HG03342 (cell line): ENCODE results near the gene ZNF503.
A peak's percentile ranks its signal among the peaks of the same experiment; 100 is the strongest.

Experiments used
- ATAC-seq: cut with Tn5 transposase; IDR thresholded peaks from one replicate; pipeline ENCODE4 v1.9.1; 2021; ENCODE audit warnings: mild to moderate bottlenecking, moderate library complexity; ENCODE audit not compliant: unreplicated experiment

Gene ZNF503

DNA sequence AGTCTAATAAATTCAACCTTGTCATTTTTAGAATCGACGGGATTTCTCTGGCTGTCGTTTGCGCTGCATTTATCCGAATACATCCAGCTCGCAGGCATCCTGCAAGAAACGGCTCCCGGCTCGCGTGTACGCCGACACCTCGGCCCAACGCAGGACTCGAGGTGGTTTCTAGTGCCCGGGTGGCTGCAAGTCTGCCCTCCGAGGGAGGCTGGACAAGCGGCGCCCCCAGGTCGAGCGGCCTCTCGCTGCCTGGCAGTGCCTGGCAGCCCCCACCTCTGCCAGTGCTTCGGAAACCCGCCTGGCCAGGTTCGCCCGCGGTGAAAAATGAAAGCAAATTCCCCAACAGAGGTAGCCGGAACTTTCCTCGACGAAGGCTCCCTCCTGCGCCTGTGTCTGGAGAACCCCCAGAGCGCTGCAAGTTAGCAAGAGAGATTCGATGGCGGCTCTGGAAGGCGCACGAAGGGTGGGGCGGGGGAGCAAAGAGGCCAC, 5.7 kb upstream of the ZNF503 start:
- ATAC-seq: no peak

GRCh38 chr10:75406462-75407223, 5.1 kb upstream of the ZNF503 start:
- no peak for ATAC-seq

DNA sequence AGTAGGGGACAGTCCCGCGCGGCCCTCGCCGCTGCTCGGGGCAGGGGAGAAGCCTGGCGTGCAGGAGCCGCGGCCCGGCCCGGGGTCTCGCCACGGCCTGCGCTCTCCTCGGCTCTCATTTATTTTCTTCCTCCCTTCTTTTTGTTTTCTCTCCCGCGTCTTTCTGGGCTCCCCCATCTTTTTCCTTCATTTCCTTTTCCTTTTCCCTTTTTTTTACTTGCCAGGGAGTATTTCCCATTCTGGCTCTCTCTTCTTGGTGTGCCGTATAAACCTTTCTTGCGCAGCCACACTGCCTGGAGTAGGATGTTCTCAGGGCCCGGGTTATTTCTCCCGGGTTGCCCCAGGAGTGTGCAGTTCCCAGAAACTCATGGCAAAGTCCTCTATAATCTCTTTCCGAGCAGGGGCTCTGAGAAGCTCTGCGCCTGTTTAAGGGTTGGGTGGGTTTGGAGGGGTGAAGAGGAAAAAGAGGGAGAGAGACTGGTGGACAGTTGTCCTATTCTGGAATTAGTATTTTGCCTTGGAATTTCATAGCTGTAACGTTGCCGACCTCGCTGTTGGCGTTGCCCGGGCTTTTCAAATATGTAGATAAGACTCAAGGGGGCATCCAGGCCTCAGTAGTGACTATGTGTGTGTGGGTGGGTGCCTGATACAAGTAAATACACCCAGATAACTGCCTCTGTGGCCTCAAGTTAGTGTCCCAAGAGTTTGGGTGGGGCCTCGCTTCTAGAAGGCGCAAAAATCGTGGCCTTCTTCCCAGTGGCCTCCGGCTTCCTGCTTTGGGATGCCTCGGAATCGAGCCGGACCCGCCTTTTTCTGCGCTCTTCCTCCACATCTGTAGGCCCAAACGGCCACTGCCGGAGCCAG, 4.3 kb upstream of the ZNF503 start:
- ATAC-seq: no peak

GRCh38 chr10:75404815-75405597, 3.4 kb upstream of the ZNF503 start:
- ATAC-seq: no peak

GRCh38 chr10:75403939-75404814, 2.6 kb upstream of the ZNF503 start:
- ATAC-seq: no peak

- ATAC-seq: no peak
Observed at GRCh38 chr10:75403144-75403938, 1.8 kb upstream of the ZNF503 start.

- no peak for ATAC-seq
Observed at GRCh38 chr10:75402486-75403143, 1.1 kb upstream of the ZNF503 start.

DNA sequence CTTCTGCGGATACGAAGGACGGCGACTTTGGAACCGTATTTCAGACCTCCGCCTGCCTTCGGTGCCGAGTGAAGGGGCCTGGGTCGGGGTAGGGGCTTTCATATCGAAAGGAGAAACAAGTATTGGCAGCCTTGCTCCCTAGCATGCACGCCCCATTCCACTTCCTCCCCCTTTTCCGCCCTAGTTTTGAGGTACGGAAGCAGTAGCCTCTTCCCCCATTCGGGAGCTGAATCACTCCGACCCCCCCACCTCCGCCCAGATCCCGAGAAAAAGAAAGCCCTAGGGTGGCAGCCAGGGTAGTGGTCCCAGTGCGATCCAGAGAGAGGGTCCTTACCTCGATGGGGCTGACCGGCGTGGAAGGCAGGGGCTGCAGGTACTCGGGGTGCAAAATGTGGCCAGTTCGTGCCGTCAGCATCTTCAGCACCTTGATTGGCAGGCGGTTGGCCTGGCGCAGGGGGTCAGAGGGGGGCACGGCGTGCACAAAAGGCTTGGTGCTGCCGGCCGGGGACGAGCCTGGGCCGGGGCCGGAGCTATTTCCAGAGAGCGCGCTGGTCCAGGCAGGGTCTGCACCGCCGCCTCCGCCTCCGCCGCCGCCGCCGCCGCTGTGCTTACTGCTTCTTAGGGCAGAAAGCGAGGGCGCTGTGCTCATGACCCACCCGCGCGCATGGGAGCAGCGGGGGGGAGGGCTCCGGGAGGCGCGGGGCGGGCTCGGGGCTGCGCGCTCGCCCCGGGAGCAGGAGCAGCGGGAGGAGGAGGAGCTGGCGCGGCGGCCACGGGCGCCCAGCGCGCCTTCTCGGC, 594 bp downstream of the ZNF503 start:
- peak; percentile 15 for ATAC-seq

DNA sequence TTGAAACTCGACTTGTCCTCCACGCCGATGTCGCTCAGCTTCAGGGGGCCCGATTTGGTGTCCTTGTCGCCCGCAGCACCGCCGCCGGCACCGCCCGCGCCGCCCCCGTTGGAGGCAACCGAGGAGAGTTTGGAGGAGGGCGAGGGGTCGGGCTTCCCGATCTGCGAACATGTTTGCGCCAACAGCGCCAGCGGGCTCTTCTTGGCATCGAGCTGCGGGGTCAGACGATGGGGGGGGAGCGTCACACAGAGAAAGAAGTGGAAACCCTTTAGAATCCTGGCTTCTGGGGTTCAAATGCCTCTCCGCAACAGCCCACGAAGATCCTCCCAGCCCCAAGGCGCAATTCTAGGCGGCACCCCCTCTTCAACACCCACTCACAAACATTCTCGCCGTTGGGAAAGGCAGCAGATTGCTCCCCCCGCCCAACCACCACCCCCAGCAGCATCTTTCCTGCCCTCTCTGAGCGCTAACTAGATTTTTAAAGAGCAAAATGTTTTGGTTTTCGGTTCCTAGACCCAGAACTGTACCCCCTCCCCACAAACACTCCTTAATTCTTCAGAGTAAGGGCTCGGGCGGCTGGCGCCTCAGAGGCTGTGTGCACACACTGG, 1.3 kb downstream of the ZNF503 start:
- ATAC-seq: no peak

DNA sequence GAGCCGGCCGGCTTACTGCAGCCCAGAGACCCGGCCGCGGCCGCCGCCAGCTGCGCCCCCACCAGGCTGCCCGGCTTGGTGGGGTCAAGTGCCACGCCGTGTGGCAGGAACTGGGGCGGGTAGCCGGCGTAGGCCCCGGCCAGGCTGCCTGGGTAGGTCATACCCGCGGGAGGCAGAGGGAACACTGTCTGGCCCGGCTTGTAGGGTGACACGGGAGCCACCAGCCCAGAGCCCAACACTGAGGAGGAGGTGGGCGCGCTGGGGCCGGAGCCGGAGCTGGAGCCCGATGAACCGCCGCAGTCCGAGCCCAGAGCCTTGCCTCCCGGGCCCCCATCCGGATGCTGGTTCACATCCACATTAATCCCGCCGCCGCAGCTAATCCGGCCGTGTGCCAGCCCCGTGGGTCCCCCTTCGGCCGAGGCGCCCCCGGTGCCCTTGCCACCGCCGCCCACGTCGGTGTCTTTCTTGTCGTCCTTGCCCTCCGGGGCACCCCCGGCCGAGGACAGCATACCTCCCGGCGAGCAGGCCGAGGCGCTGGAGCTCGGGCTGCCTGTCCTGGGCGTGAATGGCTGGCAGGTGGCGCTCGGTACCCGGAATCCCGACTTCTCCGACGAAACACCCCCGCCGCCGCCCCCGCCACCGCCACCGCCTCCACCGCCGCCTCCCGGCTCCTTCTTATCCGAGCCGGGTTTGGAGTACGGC, 2.0 kb downstream of the ZNF503 start:
- peak; percentile 22 for ATAC-seq

- ATAC-seq: no peak
Observed at GRCh38 chr10:75398692-75399460, 2.7 kb downstream of the ZNF503 start.

GRCh38 chr10:75398200-75398691, 3.3 kb downstream of the ZNF503 start:
- ATAC-seq: no peak

DNA sequence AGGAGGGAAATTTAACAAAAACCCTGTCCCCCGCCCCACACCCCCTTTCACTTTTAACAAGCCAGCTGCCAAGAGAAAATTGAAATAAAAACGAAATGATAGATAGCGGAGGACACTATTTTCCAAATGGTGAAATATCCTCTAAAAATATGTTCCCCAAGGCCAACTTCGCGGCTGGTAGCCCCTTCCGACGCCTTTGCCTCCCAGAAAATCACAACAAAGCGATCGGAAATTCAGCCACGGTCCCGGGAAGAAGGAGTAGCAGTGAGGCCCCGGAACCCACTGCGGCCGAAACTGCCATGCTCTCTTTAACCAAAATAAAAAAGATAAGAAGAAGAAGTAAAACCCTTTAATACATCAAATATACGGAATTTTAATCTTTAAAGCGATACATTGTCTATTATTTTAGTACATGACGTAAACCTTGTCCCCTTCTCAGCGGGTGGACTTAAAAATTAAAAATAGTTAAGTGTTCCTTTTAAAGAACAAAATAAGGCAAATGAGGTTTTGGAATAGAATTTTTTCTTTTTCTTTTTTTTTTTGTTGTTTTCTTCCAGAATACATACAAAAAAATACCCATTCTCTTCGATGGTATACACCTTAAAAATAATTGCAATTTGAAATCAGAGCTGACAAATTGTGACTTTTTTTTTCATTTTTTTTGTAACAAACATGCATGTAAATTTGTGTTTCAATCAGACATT, 3.9 kb downstream of the ZNF503 start:
- no peak for ATAC-seq

GRCh38 chr10:75396631-75397495, 4.7 kb downstream of the ZNF503 start:
- ATAC-seq: no peak
